GM12874 (cell line): Measurements from ENCODE around the gene SUFU.

Source experiments
- CTCF ChIP-seq: IDR thresholded peaks from 2 replicates; pipeline ENCODE4 v1.5.1; 2011; ENCODE audit warnings: low read depth, mild to moderate bottlenecking, control low read depth, low read length, moderate library complexity; ENCODE audit not compliant: insufficient read depth

SUFU gene

DNA sequence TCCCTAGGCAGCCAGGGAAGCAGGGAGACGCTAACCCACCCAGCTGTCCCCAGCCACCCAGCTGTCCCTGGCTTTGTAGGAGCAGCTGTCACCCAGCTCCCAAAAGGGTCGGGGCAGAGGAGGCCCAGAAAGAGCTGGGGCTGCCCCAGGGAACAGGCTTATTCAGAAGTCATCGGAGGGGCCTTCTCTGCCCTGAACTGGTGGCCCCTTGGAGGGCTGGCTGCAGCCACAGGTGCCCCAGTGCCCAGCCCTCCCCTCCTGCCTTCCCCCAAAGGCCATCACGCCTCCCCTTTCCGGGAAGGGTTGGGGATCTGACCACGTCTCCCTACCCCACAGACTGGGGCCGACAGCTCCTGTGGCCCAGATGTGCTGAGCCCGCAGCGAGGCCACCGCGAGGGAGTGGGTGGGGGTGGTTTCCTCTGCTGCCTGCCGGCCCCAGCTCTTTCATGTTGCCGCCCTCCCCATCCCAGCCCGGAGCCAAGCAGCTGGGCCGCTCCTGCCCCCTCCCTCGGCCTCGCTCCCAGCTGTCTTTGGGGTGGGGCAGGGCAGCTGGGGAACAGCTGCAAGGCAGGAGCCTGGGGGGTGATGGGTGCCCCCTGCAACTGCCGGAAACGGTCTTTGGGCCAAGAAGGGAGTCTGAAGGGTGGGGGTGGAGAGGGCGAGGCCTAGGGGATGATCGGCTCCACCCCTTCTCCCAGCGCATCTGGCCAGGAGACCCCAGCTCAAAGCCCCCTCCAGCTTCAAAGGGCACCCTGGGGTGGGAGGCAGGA is 157.3 kb downstream of the SUFU start:
- no peak for TF ChIP-seq CTCF

GRCh38 chr10:102661658-102662028 is 157.9 kb downstream of the SUFU start:
- TF ChIP-seq CTCF = no peak

GRCh38 chr10:102665904-102666509 is 162.2 kb downstream of the SUFU start:
- no peak for TF ChIP-seq CTCF

- no peak for TF ChIP-seq CTCF
Measured at GRCh38 chr10:102668326-102669107, 164.7 kb downstream of the SUFU start.

- TF ChIP-seq CTCF = peak; percentile 59
Measured at GRCh38 chr10:102669206-102670064, 165.7 kb downstream of the SUFU start.

- no peak for TF ChIP-seq CTCF
Measured at GRCh38 chr10:102670065-102670670, 166.4 kb downstream of the SUFU start.
